Measurements from ENCODE around the gene CDYL2.

GRCh38 chr16:80790751-80791150 lies 13.6 kb downstream of the CDYL2 start:
- TF ChIP-seq MAX (IDR thresholded peaks at IDR 0.05; ENCODE audit: low read depth, low read length) (no peak), POLR2A (IDR thresholded peaks at IDR 0.05; ENCODE audit: extremely low read depth, insufficient read length) (no peak)

Measured in NB4 (cell line).